Skeletal muscle satellite cell (primary cell): Measurements from ENCODE around the gene HS3ST5.

ENCODE experiments used
- H3K27me3 ChIP-seq: 2 replicates; pipeline ENCODE4 v1.7.0; 2013; ENCODE audit warnings: low read length; ENCODE audit not compliant: control insufficient read depth, insufficient read depth
- H3K36me3 ChIP-seq: 2 replicates; pipeline ENCODE4 v1.7.0; 2013; ENCODE audit warnings: mild to moderate bottlenecking, control low read depth, low read length; ENCODE audit not compliant: insufficient read depth
- H3K4me1 ChIP-seq: 2 replicates; pipeline ENCODE4 v1.7.0; 2013; ENCODE audit warnings: low read length; ENCODE audit not compliant: control insufficient read depth, insufficient read depth
- H3K4me2 ChIP-seq: 2 replicates; pipeline ENCODE4 v1.7.0; 2013; ENCODE audit warnings: mild to moderate bottlenecking, low read length
- H3K4me3 ChIP-seq: 2 replicates; pipeline ENCODE4 v1.7.0; 2013; ENCODE audit warnings: low read length
- H3K9ac ChIP-seq: 2 replicates; pipeline ENCODE4 v1.7.0; 2013; ENCODE audit warnings: mild to moderate bottlenecking, low read depth, low read length, moderate library complexity
- H3K9me3 ChIP-seq: replicated peaks from 2 replicates; pipeline ENCODE4 v1.7.0; 2013; ENCODE audit warnings: mild to moderate bottlenecking, control low read depth, low read length

HS3ST5 gene

GRCh38 chr6:114291428-114291827 lies 51.4 kb downstream of the HS3ST5 start:
- Histone ChIP-seq H3K4me3 (no peak overlapping the region), H3K9ac (no peak overlapping the region), H3K27me3 (no peaks in the 10 kb centered on the region), H3K9me3 (no peaks in the 10 kb centered on the region), H3K4me1 (no peaks in the 10 kb centered on the region), H3K36me3 (no peaks in the 10 kb centered on the region), H3K4me2 (no peak overlapping the region)

- no peak overlapping the region for H3K4me3 ChIP-seq
- H3K4me1 ChIP-seq: no peaks in the 10 kb centered on the region
- H3K27me3 ChIP-seq: no peaks in the 10 kb centered on the region
- H3K36me3 ChIP-seq: no peaks in the 10 kb centered on the region
- H3K9ac ChIP-seq: no peak overlapping the region
- no peaks in the 10 kb centered on the region for H3K9me3 ChIP-seq
- no peak overlapping the region for H3K4me2 ChIP-seq
Measured at GRCh38 chr6:114290864-114291263, 52.0 kb downstream of the HS3ST5 start.

GRCh38 chr6:114288701-114289495 lies 53.9 kb downstream of the HS3ST5 start:
- no peak overlapping the region for H3K4me3 ChIP-seq
- no peak overlapping the region for H3K4me2 ChIP-seq
- no peaks in the 10 kb centered on the region for H3K27me3 ChIP-seq
- no peaks in the 10 kb centered on the region for H3K9me3 ChIP-seq
- H3K4me1 ChIP-seq: no peaks in the 10 kb centered on the region
- H3K9ac ChIP-seq: no peak overlapping the region
- no peaks in the 10 kb centered on the region for H3K36me3 ChIP-seq

- Histone ChIP-seq H3K9me3 (no peaks in the 10 kb centered on the region), H3K36me3 (no peaks in the 10 kb centered on the region), H3K9ac (no peak overlapping the region), H3K27me3 (no peaks in the 10 kb centered on the region), H3K4me2 (no peak overlapping the region), H3K4me3 (no peak overlapping the region), H3K4me1 (no peaks in the 10 kb centered on the region)
Measured at GRCh38 chr6:114287461-114287860, 55.4 kb downstream of the HS3ST5 start.

- Histone ChIP-seq H3K9ac (no peak overlapping the region), H3K4me2 (no peak overlapping the region), H3K9me3 (no peaks in the 10 kb centered on the region), H3K4me1 (no peaks in the 10 kb centered on the region), H3K4me3 (no peak overlapping the region), H3K27me3 (no peaks in the 10 kb centered on the region), H3K36me3 (no peaks in the 10 kb centered on the region)
Measured at GRCh38 chr6:114286211-114286610, 56.6 kb downstream of the HS3ST5 start.

GRCh38 chr6:114284281-114284680 lies 58.5 kb downstream of the HS3ST5 start:
- H3K9me3 ChIP-seq: no peaks in the 10 kb centered on the region
- no peak overlapping the region for H3K4me3 ChIP-seq
- no peaks in the 10 kb centered on the region for H3K4me1 ChIP-seq
- no peak overlapping the region for H3K4me2 ChIP-seq
- no peaks in the 10 kb centered on the region for H3K27me3 ChIP-seq
- no peaks in the 10 kb centered on the region for H3K36me3 ChIP-seq
- H3K9ac ChIP-seq: no peak overlapping the region

GRCh38 chr6:114282292-114282691 lies 60.5 kb downstream of the HS3ST5 start:
- Histone ChIP-seq H3K4me2 (no peak overlapping the region), H3K4me3 (no peak overlapping the region), H3K9ac (no peak overlapping the region), H3K36me3 (no peaks in the 10 kb centered on the region), H3K9me3 (no peaks in the 10 kb centered on the region), H3K27me3 (no peaks in the 10 kb centered on the region), H3K4me1 (no peaks in the 10 kb centered on the region)

GRCh38 chr6:114281496-114281895 lies 61.3 kb downstream of the HS3ST5 start:
- Histone ChIP-seq H3K27me3 (no peaks in the 10 kb centered on the region), H3K4me3 (no peak overlapping the region), H3K9me3 (no peaks in the 10 kb centered on the region), H3K4me1 (no peaks in the 10 kb centered on the region), H3K4me2 (no peak overlapping the region), H3K9ac (no peak overlapping the region), H3K36me3 (no peaks in the 10 kb centered on the region)

- H3K4me3 ChIP-seq: no peak overlapping the region
- no peaks in the 10 kb centered on the region for H3K36me3 ChIP-seq
- H3K4me1 ChIP-seq: no peaks in the 10 kb centered on the region
- no peaks in the 10 kb centered on the region for H3K27me3 ChIP-seq
- no peaks in the 10 kb centered on the region for H3K9me3 ChIP-seq
- no peak overlapping the region for H3K4me2 ChIP-seq
- H3K9ac ChIP-seq: no peak overlapping the region
Measured at GRCh38 chr6:114280239-114280982, 62.4 kb downstream of the HS3ST5 start.

- H3K9me3 ChIP-seq: no peaks in the 10 kb centered on the region
- no peaks in the 10 kb centered on the region for H3K27me3 ChIP-seq
Measured at GRCh38 chr6:114277220-114277619, 65.6 kb downstream of the HS3ST5 start.

GRCh38 chr6:114276783-114277182 lies 66.0 kb downstream of the HS3ST5 start:
- H3K36me3 ChIP-seq: no peaks in the 10 kb centered on the region
- H3K4me2 ChIP-seq: no peak overlapping the region
- no peak overlapping the region for H3K9ac ChIP-seq
- no peaks in the 10 kb centered on the region for H3K9me3 ChIP-seq
- H3K4me1 ChIP-seq: no peaks in the 10 kb centered on the region
- H3K27me3 ChIP-seq: no peaks in the 10 kb centered on the region
- H3K4me3 ChIP-seq: no peak overlapping the region

More at GRCh38 chr6:114277220-114277619, 65.6 kb downstream of the HS3ST5 start:
- Histone ChIP-seq H3K4me3 (no peak overlapping the region), H3K4me2 (no peak overlapping the region), H3K9ac (no peak overlapping the region), H3K4me1 (no peaks in the 10 kb centered on the region), H3K36me3 (no peaks in the 10 kb centered on the region)

- Histone ChIP-seq H3K4me3 (no peak overlapping the region), H3K4me1 (no peaks in the 10 kb centered on the region), H3K36me3 (no peaks in the 10 kb centered on the region), H3K4me2 (no peak overlapping the region), H3K9me3 (no peaks in the 10 kb centered on the region), H3K9ac (no peak overlapping the region), H3K27me3 (no peaks in the 10 kb centered on the region)
Measured at GRCh38 chr6:114274836-114275235, 68.0 kb downstream of the HS3ST5 start.
